ENCODE measurements around the gene DNMBP.
A peak's percentile ranks its signal among the peaks of the same experiment; 100 is the strongest.
"Not testable (repeated sequence)": the region's sequence is repeated elsewhere in the genome, so short reads cannot be mapped to it uniquely, and the experiment has no call there.

The DNMBP gene

DNA sequence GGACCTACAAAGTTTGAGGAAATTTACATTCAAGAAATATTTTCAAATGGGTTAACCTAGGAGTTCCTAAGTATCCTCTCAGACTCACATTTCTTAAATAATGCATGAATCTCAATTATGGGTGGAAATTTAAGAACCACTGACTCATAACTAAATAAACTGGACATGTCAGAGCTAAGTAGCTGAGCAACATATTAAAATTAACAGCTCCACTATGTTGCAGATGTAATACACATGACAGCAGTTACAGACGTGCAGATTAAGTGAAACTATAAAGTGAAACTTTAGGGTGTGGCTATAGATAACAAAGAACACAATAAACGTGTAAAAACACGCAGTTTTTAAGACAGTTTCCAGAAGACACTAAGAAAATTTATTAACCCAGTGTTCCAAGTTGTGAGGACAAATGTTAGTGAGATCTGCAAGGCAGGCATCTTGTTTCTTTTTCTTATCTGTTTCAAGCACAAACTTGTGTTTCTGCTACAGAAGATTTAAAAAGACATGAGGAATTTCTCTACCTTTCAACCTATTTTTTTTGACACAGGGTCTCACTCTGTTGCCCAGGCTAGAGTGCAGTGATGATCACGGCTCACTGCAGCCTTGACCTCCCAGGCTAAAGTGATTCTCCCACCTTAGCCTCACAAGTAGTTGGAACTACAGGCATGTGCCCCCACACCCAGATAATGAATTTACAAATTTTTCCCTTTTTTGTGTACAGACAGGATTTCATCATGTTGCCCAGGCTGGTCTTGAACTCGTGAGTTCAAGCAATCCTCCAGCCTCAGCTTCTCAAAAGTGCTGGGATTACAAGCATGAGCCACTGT, 25.3 kb downstream of the DNMBP start:
- no peak for DNase-seq

DNA sequence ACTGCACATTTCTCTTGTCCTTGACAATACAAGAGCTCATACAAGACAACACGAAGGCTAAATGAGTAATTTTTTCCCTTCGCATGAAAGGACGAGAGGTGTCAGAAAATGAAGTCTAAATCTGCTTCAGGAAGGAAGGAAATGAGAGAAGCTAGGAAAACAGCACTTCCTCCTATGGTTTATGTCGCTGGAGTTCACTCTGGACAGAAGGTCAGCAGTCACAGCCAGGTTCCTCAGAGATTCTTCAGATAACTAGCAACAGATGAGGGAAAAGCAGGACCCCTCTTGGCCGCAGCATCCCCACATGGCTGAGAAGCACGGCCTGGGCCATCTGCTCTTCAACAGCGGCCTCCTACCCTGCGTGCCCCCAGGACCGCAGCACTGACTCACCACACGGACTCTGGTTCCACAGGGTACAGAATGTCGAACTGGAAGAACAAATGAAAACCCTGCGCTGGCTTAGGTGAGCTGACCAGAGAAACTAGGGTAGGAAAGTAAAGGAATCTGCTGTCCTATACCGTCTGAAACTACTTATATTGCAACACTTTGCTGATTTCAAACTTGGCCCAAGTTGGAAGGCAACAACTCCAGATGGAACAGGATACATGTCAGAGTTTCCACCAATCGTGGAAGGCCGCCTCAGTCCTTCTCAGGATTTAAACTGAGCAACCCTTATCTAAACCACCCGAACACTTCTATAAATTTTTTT, 26.3 kb downstream of the DNMBP start:
- peak; percentile 59 for DNase-seq

DNA sequence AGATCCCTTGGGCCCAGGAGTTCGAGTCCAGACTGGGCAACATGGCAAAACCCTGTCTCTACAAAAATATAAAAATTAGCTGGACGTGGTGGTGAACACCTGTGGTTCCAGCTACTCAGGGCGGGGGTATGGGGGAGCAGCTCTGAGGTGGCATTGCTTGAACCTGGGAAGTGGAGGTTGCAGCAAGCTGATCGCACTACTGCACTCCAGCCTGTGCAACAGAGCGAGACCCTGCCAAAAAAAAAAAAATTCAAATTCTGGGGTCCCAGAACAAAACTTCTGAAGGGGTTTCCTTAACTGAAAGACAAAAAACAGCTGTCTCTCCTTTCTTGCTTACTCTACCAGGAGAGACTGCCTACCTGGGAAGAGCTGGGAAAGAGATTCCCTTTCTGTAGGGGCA, 27.0 kb downstream of the DNMBP start:
- no peak for DNase-seq

DNA sequence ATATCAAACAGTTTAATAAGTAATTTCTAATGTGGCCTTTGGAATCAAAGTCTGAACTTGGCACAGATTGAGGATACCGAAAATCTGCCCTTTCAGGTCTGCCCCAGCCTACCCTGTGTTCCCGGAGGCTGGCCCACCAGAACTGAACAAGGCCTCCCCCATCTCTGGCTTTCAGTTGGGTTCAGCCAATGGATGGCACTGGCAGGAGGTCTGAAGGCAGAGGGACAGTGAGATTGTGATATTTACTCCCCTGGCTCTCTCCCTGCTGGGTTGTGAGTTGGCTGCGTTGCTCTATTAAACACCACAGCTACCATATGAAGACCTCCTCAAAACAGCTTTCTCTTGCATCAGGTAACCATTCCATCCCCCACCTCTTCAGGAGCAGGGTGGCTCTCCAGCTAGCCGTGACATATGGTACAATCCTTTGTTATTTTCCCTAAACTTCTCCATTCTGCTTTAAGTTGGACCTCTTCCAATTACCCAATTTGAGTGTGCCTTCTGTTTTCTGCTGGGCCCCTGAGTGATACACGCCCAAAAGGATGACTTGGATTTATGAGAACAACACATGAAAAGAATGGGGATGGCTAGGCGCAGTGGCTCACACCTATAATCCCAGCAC, 28.1 kb downstream of the DNMBP start:
- DNase-seq, result no peak

DNA sequence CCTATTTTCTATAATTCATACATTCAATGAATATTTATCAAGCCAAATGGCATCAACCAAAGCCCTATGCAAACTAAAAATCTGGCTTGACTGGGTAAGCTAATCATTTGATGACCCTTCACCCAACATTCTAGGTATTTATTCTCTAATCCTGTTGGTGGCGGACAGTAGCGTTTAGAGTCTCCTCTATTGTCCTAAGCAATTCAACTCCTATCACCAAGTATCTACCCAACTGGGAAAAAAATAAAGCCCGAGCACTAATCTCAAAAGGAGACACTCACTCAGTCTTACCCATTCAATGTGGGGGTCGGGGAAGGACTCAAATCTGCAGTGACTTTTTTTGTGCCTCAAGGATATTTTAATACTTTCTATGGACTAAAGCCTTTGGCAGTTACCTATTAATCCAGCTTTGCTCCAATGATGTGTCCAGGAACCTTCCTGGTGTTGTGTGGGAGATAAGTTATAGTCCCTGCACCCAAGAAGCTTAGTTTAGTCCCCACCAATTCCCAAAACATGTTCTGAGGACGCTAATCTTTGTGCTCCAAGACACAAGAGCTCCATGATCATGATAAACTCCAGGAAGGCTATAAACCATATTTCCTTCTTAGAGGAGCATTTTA, 30.6 kb downstream of the DNMBP start:
- no peak for DNase-seq

DNA sequence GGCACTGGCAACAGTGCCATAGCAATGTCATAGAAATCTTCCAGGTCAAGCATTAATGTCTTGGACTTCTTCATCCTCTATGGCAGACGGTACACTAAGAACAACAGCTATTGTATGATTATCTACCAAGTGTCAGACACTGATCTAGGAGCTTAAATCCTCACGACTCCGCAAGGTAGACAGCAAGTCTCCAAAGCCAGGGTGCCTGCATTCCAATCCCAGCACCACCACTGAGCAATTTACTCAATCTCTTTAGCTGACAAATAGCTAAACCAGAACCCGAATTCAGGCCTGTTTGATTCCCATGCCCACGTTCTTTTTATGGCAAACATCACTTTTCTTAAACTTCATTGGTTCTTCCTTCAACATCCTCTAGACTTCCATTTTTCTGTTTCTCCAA, 31.8 kb downstream of the DNMBP start:
- DNase-seq, result no peak

DNA sequence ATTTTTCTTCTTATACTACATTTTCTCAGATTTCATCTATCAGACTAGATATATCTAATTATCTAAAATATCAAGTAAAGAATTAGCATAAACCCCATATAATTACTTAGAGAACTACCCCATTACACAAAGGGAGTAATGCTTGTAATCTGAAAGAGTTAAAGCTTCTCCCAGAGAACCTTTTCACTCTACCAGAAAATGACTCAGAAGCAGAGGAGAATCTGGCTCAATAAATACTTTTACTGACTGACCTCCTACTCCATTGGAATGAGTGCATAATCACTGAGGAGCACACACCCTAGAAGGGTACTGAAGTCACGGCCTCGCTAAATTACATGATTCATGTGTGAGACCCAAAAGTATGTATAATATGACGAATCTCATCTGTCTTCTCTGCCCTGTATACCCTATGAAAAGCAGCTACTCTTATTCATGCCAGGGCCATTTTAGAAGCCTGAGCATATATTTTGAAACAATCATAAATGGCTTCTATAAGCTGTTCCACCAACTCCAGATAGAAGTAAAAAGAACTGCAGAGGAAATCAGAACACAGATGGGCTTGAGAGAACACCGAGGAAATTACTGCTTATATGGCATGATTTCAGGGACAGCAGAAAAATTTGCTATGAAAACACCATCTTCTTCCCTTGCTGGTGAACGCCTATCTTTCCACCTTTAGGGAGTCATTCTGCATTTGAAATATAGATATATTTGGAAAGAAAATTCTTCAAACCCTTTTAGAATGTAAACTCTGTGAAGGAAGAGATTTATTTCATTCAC, 32.7 kb downstream of the DNMBP start:
- DNase-seq, result no peak

DNA sequence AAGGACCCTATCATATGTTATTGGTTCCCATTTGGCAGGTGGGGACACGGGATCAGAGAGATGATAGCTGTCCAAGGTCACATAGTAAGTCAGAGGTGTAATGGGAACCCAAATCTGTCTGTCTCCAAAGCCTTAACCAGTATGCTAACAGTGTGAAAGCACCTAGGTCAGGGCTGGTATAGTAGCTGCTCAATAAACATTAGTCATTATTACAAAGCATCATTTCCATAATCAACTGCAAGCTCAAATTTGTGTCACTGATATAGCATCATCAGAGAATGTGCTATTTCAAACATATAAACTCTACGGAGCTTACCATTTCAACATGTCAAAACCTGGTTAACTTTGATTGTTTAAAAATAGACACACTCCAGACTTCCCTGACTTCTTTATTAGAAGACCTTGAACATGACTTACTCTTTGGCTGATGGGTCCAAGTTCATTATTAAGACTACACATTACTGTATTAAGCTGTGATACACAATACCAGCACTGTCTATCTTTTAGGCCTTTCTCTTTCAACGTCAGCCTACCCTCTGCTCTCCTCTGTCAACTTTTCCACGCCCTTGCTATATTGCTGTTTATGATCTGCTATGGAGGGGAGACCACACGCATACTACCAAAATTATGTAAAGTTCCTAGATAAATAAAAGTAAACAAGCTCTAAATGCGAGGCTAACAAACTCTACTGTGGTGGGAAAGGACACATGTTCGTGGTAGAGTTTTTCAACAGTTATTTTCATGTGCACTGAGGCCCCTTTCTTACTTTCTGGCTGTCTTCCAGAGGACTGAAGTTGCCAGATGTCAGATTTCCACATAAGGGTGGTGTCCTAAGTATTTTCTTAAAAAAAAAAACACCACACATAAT, 33.6 kb downstream of the DNMBP start:
- DNase-seq, result peak; percentile 47

DNA sequence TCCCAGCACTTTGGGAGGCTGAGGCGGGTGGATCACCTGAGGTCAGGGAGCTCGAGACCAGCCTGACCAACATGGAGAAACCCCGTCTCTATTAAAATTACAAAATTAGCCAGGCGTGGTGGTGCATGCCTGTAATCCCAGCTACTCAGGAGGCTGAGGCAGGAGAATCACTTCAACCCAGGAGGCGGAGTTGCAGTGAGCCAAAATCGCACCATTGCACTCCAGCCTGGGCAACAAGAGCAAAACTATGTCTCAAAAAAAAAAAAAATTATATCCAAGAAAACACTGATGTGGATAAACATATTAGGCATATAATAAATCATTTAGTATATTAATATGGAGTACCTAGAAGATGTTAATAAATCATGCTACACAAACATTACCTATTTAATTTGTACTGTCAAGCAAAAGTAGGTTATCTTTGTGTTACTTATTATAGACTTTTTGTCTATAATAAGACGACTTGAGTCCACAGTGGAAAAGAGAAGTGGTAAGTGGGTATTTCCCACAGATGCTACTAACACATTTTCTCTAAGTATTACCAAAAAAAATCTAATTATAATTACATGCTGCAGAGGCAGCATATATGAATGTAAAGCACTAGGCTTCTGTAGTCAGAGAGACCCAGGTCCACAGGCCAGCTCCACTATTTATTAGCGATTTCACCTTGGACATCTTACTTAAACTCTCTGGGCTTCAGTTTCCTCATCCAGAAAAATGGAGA, 34.5 kb downstream of the DNMBP start:
- no peak for DNase-seq

DNA sequence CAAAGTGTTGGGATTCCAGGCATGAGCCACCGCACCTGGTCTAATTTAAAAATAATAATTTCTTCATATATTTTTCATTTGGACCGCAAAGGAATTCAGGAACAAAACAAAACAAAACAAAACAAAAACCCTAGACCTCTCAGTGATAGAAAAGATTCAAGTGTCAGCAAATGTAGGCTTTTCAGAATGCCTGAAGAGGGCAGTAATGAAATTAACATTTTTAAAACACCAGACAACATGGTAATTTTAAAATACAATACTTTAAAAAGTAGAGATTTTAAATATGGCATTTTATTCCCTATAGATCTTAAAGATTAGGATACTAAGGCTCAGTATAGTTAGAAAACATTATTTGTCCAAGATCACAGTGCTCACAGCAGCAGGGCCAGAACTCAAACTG, 36.6 kb downstream of the DNMBP start:
- no peak for DNase-seq

DNA sequence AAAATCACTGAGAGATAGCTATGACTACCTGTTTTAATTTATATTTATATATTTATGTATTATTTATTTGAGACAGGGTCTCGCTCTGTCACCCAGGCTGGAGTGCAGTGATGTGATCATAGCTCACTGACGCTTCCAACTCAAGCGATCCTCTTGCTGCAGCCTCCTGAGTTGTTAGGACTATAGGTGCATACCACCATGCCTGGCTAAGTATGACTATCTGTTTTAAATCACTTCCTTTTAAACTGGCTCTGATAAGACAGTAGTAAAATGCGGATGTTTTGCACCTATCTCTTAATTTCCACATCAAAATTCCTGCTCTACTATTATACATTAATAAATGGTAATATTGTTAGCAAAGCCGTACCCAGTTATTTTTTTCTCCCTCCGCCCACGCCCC, 41.8 kb downstream of the DNMBP start:
- DNase-seq, result no peak

DNA sequence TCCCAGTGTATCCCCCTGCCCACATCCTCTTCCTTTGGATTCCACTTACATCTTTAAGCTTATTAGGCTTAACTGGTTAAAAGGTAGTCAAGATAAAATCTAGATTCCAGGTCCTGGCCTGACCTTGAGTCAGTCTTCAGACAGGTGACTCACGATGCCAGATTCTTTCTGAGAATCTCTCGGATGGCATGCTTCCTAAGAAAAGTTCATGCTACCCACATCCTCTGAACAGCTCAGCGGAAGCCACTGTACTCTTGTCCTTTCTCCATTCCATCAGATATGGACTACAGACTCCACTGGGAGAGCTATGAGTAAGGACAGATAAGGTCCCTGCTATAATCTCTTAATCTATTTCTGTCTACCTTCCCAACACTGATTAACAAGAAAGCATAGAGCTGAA, 43.4 kb downstream of the DNMBP start:
- no peak for DNase-seq

DNA sequence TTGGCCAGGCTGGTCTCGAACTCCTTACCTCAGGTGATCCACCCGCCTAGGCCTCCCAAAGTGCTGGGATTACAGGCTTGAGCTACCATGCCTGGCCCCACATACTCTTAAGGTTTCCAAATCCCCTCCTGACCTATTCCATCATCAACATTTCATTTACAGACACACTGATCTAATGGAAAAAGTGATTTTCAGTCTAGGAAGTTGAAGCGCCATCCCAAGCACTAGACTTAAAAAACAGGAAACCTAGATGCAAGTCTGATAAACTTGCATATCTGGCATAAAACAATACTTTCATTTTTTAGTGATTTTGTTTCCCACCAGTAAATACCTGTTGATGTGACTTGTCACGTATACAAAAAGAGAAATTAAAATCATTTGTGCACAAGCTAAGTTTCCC, 44.0 kb downstream of the DNMBP start:
- no peak for DNase-seq

DNA sequence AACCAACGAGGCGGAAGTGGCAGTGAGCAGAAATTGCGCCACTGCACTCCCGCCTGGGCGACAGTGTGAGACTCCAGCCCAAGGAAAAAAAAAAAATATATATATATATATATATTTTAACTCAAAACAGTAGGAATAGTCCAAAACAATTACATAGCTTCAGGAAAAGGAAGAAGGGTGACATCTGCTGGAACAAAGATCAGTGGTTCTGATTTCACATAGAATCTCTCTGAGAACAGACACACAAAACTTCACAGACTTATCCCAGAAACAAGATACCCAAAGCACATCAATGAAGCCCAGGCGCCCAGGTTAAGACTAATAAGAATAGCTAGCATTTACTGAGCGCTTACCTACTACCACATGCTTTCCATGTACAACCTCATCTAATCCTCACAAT, 45.0 kb downstream of the DNMBP start:
- DNase-seq, result no peak

DNA sequence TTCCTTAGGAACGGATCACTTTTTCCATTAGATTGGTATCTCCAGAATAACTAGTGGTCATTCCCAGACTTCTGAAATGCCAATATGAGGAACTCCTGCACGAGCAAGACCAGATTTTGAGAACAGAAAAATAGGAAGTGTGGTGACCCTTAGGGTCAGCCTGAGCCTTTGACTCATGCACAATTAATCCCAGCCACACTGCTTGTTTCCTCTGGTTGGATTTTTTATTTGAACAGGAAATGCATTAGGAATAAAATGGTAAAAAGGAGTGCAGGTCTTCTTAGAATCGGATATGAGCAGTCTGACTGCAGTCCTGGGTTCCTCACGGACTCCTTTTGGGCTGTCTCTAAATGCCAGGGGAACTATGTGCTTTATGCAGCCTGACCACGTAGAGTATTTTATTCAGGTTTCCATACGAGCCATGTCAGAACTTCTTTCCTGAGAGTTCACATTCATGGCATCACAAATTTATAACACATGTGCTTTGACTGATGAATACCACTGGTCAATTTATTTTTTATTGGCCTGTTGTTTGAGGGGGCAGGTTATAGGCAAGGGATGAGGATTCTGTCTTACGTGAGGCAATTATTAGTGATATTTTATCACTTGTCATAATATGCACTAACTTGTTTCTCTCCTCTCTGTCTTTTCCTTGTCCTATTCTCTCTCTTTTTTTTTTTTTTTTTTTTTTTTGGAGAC, 46.1 kb downstream of the DNMBP start:
- not testable (repeated sequence) for DNase-seq

DNA sequence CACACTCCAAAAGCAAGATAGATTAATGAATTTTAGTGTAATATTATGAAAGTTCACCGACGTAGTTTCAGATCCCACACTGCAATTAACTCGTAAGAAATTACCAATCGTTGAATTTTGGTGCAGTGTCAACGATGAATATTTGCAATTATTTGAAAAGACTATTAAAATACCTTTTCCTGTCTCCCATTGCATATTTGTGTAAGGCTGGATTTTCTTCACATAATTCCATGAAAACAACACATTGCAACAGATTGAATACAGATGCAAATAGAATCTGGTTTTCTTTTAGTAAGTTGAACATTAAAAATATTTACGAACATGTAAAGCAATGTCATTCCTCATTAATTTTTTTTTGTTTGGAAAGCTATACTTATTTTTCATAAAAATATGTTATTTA, 50.9 kb downstream of the DNMBP start:
- no peak for DNase-seq

DNA sequence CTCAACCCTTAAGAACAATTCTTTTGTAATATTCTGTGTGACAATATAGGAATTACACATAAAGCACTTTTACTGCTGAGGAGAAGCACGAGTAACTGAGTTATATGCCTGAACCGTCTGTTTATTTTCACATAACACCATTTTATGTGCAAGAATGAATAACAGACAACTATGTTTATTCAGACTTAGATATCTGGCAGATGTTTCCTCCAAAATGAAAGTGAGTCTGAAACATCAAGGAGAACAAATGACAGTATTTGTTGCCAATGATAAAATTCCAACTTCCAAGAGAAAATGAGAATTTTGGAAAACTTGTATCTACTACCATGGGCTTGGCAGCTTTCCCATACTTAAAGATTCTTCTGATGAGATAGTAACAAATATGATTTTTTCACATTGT, 51.4 kb downstream of the DNMBP start:
- no peak for DNase-seq

DNA sequence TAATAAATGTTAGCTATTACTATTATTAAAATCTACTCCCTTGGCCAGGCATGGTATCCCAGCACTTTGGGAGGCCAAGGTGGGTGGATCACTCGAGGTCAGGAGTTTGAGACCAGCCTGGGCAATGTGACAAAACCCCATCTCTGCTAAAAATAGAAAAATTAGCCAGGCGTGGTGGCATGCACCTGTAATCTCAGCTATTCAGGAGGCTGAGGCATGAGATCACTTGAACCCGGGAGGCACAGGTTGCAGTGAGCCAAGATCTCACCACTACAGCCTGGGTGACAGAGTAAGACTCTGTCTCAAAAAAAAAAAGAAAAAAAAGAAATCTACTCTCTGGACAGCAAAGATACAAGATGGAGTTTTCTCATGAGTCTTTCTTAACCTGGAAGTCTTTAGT, 56.2 kb downstream of the DNMBP start:
- not testable (repeated sequence) for DNase-seq

DNA sequence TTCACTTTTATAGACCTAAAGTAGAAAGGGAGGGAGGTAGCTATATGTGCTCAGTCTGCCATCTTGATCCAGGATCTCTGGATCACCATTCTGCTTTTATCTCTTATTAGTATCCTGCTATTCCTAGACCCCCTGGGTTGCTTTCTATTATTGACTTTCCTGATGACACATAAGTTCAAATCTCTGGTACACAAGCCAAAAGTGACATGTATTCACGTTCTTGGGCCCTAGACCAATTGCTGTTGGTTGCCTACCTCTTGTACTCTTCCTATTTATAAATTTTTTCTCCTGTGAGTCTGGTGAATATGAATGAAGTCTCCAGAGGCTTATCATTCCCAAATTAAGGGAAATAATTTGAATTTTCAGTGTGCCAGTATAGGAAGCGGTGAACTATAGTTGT, 56.9 kb downstream of the DNMBP start:
- DNase-seq, result no peak

DNA sequence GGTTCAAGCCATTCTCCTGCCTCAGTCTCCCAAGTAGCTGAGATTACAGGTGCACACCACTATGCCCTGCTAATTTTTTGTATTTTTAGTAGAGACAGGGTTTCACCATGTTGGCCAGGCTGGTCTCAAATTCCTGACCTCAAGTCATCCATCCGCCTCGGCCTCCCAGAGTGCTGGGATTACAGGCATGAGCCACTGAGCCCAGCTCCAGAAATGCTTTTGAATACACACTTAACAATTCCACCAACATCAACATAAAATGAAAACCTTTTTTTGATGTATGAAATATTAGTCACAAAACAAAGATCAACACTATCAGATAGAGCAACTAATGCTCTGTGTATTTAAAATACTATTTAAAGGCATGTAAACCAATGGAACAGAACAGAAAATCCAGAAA, 63.7 kb downstream of the DNMBP start:
- DNase-seq, result not testable (repeated sequence)
